Left ventricle myocardium inferior (tissue), 1 donor: ENCODE data around the gene HBM. TPM values are rescaled to one million over a fixed set of nuclear protein-coding genes. Genes with fewer than 3 reads are reported as not detected.
A peak's percentile ranks its signal among the peaks of the same experiment; 100 is the strongest.

Experiments
- DNase-seq: peaks from one replicate; pipeline ENCODE4 v3.0.0-alpha.2; 2020
- H3K27ac ChIP-seq: fragments of 200-600 bp; replicated peaks from 2 replicates; pipeline ENCODE4 v1.8.0; 2021
- H3K27me3 ChIP-seq: fragments of 200-600 bp; 2 replicates; pipeline ENCODE4 v1.8.0; 2021; ENCODE audit warnings: low read depth
- H3K36me3 ChIP-seq: fragments of 200-600 bp; 2 replicates; pipeline ENCODE4 v1.8.0; 2021
- H3K4me1 ChIP-seq: fragments of 200-600 bp; 2 replicates; pipeline ENCODE4 v1.8.0; 2021
- H3K4me3 ChIP-seq: fragments of 200-600 bp; 2 replicates; pipeline ENCODE4 v1.8.0; 2021; ENCODE audit warnings: mild to moderate bottlenecking, moderate library complexity
- H3K9me3 ChIP-seq: fragments of 200-600 bp; replicated peaks from 2 replicates; pipeline ENCODE4 v1.8.0; 2021
- intact Hi-C: fragments of 100-400 bp; cut with micrococcal nuclease; formaldehyde crosslinking; loops from one replicate; pipeline ENCODE4 v1.11.0; 2022
- long read RNA-seq: library from polyadenylated mRNA; unstranded; transcript quantifications from one replicate; pipeline ENCODE4 v2.0.0, GENCODE V29; 2021
- total RNA-seq: library from RNA; stranded (reverse); fragmentation: NEBNext Ultra II Directional; extraction: Animal tissue kit (Norgen Biotek cat#: 25700); gene quantifications from one replicate; pipeline ENCODE4 v1.2.1, GENCODE V29; 2021
- TF ChIP-seq, protein P1 (sequence below): fragments of 200-600 bp; IDR thresholded peaks from 2 replicates; pipeline ENCODE4 v1.8.0; 2021; ENCODE audit warnings: antibody characterized with exemption, mild to moderate bottlenecking, borderline replicate concordance
- donor health status: DM: no; HTN: yes; CAD: no; lungs with severe emphysema.

Gene HBM, protein sequence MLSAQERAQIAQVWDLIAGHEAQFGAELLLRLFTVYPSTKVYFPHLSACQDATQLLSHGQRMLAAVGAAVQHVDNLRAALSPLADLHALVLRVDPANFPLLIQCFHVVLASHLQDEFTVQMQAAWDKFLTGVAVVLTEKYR
- total RNA-seq, result not detected
- long read RNA-seq, result 0 reads

DNA sequence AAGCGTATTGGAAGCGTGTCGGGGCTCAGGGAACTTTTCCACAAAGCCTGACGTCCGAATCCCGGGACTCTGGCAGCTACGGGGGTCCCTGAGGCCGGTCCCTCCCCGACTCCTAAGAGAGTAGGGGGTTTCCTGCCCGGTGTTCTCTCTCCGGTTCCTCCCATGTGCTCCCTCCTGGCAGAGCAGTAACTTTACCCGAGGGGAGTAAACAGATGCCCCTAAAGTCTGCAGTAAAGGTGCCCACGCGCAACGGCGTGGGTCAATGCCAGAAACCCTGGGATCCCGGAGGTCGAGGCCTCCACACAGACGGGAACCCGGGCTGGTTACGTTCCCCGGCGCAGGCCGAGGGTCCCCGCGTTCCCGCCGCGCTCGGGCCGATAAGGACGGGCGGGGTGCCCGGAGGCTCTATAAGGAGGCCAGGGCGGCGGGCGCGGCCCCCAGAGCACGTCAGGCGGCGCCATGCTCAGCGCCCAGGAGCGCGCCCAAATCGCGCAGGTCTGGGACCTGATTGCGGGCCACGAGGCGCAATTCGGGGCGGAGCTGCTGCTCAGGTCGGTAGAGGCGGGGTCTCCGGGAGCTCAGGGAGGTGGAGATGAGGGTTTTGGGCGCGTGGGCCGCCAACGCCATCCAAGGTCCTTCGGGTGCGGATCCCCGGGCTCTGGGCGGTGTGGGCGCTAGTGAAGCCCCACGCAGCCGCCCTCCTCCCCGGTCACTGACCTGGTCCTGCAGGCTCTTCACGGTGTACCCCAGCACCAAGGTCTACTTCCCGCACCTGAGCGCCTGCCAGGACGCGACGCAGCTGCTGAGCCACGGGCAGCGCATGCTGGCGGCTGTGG lies at the start of gene HBM:
HBM (plus strand) TSS at position 440 of the 836 bp plus-strand sequence; CDS start at position 460, 20 bp downstream.
- Histone ChIP-seq H3K36me3 (no peaks in the 10 kb centered on the region), H3K4me3 (peak within 1 kb of the TSS; percentile 50), H3K27me3 (peaks cover 80% of the 10 kb centered on the region), H3K27ac (no peak within 1 kb of the TSS), H3K9me3 (no peaks in the 10 kb centered on the region), H3K4me1 (peaks cover 23% of the 10 kb centered on the region)
- TF ChIP-seq, protein P1, sequence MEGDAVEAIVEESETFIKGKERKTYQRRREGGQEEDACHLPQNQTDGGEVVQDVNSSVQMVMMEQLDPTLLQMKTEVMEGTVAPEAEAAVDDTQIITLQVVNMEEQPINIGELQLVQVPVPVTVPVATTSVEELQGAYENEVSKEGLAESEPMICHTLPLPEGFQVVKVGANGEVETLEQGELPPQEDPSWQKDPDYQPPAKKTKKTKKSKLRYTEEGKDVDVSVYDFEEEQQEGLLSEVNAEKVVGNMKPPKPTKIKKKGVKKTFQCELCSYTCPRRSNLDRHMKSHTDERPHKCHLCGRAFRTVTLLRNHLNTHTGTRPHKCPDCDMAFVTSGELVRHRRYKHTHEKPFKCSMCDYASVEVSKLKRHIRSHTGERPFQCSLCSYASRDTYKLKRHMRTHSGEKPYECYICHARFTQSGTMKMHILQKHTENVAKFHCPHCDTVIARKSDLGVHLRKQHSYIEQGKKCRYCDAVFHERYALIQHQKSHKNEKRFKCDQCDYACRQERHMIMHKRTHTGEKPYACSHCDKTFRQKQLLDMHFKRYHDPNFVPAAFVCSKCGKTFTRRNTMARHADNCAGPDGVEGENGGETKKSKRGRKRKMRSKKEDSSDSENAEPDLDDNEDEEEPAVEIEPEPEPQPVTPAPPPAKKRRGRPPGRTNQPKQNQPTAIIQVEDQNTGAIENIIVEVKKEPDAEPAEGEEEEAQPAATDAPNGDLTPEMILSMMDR, result no peak
- DNase-seq, result no peak
- intact Hi-C loops, result no loop called here

DNA sequence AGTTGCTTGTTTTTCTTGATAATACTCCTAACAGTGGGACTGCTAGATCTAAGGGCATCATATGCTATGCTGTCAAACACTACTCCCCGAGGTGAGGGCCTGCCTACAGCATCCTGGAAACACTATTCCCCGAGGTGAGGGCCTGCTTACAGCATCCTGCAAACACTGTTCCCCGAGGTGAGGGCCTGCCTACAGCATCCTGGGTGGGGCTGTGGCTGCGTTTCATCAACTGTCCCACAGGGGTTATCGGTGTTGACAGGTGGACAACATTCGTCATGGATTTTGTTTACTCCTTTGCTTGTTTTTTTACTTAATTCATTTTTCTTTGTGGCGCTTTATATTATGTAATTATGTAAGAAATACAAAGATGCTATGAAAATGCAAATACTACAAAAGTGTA lies 49.8 kb upstream of the HBM start:
- intact Hi-C loops, result no loop called here
- Histone ChIP-seq H3K9me3 (no peaks in the 10 kb centered on the region), H3K27me3 (no peaks in the 10 kb centered on the region), H3K27ac (no peak overlapping the region), H3K36me3 (peaks cover 38% of the 10 kb centered on the region), H3K4me1 (peaks cover 11% of the 10 kb centered on the region), H3K4me3 (no peak overlapping the region)
- DNase-seq, result no peak
- TF ChIP-seq, protein P1, result no peak

DNA sequence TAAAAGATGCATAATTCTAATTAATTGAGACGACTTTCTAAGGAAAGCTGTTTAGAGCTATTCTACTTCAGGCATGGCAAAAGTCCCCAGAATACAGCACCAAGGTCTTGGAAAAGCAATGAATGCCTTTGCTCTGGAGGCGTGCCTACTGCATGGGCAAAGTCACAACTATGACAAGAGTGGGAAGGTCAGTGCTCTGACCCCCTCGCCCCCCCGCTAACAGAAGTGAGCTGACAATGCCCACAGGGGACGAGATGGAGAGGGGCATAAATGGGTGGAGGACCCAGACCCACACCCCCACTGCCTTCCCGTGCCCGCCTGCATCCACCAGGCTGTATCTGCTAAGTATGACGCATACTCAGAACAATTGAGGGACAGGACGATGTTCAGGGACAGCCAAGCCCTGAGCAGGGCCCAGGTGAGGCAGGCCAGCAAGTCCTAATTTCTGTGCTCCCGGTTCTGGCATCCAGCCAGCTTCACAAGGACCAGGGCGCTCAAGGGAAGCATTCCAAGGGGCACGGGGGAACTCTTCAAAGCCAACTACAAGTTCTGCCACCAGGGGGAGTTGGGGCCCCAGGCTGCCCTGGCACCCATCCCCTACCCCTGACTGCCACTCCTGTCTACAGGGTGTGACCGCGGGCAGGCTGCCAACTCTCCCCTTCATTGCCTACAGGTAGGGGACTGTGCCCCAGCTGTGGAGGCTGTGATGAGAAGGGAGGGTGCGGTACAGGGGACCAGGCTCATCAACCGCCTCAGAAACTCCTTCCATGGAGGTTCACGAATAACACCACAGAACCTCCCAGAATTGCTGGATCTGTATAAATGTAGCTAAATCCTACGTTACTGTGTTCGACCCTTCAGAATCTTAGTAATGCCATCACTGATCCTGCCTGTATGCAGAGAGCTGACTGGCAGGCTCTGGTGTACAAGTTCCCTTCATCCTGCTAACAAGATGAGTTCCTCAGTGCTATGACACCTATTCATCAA lies 48.1 kb upstream of the HBM start:
- Histone ChIP-seq H3K4me1 (peaks cover 11% of the 10 kb centered on the region), H3K27me3 (no peaks in the 10 kb centered on the region), H3K27ac (no peak overlapping the region), H3K4me3 (no peak overlapping the region), H3K9me3 (no peaks in the 10 kb centered on the region), H3K36me3 (peaks cover 23% of the 10 kb centered on the region)
- TF ChIP-seq, protein P1, result peak; percentile 76
- DNase-seq, result peak; percentile 45
- intact Hi-C loops, result no loop called here

DNA sequence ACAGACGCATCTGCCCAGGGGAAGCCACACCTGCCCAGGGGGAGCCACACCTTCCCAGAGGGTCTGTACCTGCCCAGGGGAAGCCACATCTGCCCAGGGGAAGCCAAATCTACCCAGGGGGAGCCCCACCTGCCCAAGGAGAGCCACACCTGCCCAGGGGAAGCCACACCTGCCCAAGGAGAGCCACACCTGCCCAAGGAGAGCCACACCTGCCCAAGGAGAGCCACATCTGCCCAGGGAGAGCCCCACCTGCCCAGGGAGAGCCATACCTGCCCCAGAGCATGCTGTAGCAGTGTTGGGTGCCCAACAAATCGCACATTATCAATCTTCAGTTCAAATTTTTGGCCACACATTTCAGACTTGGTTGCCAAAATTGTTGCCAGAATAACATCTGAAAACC lies 46.9 kb upstream of the HBM start:
- Histone ChIP-seq H3K36me3 (peaks cover 27% of the 10 kb centered on the region), H3K9me3 (no peaks in the 10 kb centered on the region)
- DNase-seq, result no peak

More for the DNA sequence above, 46.9 kb upstream of the HBM start:
- intact Hi-C loops, result no loop called here
- Histone ChIP-seq H3K27ac (no peak overlapping the region), H3K4me3 (no peak overlapping the region), H3K4me1 (peaks cover 5% of the 10 kb centered on the region), H3K27me3 (no peaks in the 10 kb centered on the region)
- TF ChIP-seq, protein P1, result no peak
